GM21390 (cell line): ENCODE data around the gene OBSCN.

Source experiments
- ATAC-seq: cut with Tn5 transposase; IDR thresholded peaks from one replicate; pipeline ENCODE4 v1.9.1; 2021; ENCODE audit not compliant: unreplicated experiment

The OBSCN gene

DNA sequence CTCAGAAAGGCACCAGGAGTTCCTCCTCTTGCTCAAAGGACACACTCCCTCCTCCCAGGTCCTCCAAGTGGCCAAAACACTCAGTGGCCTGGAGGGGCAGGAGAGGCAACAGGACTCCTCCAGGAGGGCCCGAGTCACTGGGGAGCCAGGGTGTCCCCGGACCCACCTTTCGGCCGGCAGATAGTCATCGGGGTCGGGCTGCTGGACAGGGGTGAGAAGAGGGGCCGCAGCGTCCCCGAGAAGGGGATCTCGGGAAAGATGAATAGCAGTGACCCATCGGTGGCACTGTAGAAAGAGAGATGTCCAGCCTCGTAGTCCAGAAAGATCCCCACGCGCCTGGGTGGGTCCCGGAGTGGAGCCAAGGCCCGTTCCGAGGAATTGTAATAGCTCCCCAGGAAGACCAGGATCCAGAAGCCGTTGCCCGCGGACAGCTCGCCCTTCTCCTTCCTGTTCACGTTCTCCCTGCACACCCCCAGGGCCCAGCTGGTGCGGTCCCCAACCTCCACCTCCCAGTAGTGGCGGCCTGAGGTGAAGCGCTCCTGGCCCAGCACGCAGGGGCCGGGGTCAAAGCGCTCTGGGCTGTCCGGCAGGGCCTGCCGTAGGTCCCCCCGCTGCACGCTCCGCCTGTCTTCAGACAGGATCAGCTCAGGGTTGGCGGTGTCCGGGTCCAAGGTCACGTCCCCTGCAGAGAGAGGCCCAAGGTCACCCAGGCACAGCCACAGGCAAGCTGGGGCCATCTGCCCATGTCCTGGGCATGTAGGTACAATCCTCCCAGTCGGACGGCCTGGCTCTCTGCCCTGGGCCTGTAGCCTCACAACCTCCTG, 186.9 kb downstream of the OBSCN start:
- no peak for ATAC-seq

DNA sequence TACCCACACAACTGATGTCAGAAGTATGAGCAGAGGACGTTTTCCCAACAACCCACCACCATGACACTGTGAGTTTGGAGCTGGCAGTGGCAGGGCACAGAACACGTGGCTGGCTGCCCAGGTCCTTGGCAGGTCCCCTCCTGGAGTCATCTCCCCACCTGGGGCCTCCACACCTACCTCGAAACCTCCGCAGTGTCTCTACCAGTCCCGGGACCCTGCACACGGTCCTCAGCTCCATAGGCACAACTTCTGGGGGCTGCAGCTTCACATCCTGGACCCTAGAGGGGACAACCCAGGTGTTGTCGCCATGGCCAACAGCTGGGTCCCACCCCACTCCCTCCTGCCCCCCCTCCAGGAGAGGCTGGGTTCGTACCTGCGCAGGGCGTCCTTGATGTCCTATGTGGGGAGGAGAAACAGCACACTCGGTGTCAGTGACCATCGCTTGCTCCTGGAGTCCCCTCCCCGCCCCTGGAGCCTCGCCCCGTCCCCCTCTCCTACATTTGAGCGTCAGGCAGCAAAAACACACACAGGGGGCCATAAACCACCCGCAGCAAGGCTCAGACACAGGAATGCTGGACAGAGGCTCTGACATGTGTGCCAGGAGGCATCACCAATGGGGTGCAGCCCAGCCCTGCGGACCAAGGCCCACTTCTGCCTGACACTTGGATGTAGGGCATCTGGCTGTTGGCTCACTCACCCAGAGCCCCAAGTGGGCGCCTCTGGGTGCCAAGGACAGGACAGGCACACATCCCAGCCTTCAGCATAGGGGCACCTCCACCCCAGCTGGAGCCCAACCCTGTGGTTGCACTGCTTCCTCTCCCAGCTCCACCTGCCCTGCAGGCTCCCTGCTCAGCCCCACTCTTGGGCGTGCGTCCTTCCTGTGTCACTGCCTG, 189.2 kb downstream of the OBSCN start:
- no peak for ATAC-seq

DNA sequence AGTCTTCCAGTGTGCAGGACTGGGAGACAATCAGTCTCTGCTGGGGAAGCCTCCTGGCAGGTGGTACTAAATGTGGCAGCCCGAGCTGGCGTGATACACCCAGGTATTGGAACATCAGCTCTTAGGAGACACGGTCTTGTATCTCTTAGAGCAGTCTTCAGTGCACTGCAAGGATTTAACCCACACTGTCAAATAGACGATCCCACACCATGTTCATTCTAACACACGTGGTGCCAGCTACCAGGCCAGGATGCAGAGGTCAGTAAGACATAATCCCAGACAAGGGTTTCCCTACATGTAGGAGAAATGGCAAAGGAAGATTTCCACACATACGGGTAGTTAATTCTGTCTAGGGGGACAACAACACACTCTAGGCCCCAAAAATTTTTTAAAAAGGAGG, 190.1 kb downstream of the OBSCN start:
- no peak for ATAC-seq

DNA sequence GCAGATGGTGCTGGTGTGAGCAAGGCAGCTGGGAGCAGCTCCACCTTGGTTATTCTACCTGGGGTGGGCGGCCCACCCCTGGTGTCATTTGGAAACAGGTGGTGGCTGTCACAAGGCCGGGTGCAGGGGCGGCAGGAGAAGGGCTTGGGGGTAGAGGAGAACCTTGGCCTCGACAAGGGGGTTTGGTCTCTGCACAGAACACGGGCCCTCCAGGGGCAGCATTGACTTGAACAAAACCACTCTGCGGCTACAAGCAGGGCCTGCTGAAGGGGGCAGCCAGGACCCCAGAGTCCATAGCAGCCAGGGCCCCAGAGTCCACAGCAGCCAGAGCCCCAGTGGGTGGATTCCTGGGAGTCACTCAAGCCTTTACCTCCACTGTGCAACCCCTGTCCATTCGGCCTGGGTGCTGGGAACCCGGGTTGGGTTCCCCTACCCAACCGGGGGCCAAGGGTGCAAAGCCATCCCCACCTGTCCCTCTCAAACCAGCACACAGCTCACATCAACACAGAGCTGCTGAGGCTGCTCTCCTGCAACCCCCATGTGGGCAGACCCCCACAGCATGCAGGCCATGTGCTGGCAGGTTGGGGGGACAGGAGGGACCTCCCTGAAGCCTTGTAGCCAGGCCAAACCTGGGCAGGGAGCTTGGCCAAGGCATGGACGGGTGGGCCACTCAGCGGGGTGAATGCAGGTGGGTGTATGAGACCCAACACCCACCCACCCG, 191.1 kb downstream of the OBSCN start:
- no peak for ATAC-seq

DNA sequence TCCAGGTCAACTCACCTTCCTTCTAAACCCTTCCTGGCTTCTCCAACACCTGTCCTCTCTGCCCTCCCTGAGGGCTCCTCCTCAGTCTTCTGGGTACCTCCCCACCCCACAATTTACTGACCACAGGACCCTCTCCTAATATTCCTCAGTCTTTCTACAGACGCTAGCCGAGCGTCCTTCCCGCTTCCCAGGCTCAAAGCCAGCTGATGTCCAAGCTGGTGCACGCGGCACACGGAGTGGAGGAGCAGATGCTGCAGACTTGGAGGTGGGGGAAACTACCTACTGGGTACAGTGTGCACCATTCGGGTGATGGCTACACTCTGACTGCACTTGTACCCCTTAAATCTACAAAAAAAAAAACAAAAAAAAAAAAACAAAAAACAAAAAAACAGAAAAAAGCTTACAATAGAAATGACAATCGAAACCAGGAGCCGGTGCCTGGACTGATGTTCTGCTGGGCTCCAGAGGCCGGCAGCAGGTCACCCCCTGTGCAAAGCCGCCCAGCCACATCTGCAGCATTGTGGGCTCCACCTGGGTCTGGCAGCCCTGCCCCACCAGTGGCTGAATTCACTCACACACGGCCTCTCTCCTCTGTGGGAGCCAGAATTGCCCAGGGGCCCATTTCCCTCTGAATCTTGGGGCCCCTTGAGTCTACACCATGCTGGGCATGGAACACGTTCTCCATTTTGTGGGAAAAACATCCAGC, 191.8 kb downstream of the OBSCN start:
- no peak for ATAC-seq

DNA sequence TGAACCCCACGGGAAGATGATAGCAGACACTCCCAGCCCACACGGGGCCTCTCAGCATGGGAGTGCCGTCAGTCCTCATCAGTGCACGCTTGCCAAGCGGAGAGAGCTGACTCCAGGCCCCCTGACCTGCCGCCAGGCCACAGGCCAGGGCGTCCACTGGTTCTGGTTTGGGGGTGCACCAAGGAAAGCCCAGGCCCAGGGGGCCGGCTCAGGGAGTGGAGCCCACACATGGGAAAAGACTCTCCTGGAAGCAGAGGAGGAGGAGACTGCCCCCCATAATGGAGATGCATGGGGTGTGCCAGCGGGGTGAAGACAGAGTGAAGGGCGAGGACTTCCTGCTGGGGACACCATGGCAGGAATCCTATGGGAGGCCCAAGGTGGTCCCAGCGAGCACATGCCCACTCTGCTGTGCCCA, 192.4 kb downstream of the OBSCN start:
- ATAC-seq: no peak

DNA sequence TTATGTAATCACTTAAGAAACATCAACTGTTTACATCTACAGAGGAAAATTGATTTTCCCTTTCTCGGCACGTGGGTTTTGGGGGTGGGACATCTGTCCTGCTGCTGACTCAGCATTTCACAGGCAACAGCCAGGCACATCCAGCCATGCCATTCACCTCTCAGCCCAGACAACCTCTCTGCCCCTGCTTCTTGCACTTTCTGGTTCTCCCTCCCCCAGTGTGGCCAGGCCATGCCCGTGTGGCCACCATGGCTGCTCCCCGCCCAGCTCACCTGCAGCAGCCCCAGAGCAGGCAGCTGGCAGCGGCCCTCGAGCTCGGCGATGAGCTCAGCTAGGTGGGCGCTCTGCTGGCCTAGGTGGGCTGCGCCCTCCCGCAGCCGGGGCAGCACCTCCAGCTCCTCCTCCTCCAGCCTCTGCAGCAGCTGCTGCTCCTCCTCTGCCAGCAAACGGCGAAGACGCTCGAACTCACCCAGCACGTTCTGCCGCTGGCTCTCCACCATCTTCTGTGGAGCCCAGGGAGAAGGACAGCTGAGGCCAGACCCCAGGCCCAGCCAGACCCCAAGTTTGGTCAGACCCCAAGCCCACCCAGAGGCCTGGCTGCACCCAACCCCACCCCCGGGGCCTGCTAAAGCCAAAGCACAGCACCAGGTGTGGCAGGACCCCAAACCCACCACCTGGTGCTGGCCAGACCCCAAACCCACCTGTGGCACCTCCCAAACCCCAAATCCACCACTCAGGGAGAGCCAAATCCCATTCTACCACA, 193.0 kb downstream of the OBSCN start:
- no peak for ATAC-seq

DNA sequence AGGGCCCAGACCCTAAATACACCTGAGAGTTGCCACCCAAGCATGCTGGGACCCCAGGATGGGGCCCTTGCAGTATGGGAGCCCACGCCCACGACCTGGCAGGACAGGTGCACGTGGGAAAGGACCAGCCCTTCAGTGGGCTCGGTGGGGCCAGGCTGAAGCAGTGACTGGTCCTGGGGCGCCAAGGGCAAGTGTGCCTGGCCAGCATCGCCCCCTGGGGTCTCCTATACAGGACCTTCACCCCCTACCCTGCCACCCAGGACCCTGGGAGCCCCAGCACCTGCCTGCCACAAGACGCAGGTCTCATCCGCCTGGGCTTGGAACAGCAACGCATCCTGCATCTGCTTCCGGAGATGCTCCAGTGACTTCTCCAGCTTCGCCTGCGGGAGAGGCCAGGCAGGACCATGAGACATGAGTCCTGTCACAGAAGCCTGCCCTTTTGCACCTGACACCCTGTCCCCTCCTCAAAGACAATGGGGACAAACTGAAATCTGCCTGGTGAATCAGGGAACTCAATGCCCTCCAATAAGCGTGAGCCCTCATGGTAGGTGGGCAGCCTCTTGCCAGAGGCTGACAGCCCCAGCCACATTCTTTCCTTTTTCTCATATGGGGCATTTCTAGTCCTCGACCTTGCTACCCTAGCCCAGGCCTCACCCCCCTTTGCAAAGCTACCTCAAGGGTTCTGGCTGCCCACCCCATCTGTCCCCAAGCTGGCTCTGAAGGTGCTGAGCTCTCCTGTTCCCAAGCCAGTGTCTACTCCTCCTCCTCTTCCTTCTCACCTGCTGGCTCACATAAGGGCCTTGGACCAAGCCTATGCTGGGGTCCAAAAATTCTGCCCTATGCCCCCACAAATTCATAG, 194.2 kb downstream of the OBSCN start:
- ATAC-seq: no peak

DNA sequence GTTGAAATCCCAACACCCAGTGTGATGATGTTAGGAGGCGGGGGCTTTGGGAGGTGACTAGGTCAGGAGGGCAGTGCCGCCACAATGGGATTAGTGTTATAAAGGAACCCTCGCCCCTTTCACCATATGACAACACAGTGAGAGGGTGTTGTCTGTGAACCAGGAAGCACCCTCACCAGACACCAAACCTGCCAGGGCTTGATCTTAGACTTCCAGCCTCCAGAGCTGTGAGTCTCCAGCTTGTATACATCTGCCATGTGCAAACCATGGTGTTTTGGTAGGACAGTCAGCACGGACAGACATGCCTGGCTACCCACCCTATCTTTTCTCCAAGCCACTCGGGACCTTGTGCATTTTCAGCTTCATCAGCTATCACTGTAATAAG, 194.8 kb downstream of the OBSCN start:
- ATAC-seq: no peak

DNA sequence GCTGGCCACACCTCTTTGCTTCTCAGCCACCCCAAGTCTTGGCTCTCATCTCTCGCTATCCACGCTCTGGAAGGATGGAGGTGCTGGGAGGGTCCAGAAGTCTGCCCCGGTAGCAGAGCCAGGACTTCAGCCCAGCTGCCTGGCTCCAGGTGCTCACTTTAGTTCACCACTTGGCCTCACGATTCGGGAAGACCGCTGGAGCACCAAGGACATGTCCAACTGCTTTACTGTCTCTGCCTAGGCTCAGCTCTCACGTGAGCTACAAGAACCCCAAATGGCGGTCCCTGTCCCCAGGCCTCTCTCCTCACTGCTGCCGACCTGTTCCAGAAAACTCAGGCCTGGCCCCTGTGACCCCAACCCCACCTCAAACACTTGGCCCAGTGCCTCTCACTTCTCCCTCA, 195.4 kb downstream of the OBSCN start:
- ATAC-seq: no peak

DNA sequence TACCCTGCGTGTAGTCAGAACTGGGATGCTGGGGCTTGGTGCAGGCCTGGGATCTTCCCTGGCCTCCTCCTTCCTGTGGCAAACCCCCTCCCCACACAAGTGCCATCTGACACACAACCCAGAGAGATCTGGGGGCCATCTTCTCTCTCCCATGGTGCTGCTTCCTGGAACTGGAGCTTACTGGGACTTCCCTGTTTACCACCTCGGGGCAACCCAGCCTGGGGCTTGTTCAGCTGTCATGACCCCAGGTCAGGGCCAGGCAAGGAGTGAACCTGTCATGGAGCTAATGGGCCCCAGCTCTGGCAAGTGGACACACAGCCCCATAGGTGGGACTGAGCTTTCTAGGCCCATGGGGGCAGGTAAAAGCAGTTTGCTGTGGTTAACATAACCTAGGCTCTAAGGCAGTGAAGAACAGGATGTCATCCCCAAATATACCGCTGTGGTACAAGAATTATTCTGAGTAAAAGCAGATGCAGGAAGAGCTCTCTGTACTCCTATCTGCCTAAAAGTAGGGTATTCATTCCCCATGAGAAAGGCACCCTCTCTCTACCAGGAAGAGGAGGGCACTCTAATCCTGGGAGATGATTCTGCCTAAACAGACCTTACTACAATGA, 196.4 kb downstream of the OBSCN start:
- ATAC-seq: no peak

DNA sequence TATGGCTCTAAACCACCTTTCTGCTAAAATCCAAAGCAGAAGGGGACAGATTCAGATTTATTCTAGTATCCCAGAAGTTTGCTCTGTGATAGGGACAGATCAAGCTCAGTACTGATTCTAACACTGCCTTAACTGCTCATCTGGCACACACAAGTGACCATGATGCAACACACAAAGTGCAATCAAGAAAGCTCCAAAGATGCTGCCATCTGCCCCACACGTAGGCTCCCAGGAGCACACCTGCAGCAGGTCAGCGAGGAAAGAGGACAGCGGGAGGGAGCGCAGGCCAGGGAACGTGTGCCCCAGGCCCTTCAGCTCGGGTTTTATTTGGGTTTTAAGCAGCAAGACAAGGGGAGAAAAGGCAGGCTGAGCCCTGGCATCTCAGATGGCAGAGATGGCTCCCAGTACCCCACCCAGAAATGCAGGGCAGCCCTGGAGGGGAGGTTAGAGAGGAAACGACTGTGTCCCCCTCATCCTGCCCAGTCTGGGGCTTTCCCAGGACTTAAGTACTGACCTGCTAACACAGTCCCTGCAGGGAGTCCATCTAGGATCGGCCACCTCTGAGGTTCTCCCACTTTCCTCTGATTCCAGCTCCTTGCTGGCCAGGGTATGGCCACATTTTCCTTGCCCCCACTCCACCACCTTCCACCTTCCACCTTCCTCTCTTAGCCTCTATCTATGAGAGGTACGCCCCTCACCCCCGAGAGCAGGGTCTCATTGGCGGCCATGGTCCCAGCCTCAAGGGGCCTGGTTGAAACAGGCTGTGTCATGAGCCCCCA, 197.5 kb downstream of the OBSCN start:
- no peak for ATAC-seq

DNA sequence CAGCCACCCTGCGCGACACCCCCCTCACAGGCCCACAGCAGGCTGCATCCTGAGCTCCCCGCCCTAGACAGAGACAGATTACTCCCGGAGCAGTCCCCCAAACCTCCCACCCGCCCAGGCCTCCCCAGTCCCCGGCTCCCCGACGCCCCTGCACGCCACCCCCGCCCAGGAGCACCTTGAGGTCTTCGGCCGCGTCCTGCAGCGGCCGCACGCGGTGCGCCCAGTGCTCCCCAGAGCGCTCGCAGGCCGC, 198.1 kb downstream of the OBSCN start:
- ATAC-seq: no peak

DNA sequence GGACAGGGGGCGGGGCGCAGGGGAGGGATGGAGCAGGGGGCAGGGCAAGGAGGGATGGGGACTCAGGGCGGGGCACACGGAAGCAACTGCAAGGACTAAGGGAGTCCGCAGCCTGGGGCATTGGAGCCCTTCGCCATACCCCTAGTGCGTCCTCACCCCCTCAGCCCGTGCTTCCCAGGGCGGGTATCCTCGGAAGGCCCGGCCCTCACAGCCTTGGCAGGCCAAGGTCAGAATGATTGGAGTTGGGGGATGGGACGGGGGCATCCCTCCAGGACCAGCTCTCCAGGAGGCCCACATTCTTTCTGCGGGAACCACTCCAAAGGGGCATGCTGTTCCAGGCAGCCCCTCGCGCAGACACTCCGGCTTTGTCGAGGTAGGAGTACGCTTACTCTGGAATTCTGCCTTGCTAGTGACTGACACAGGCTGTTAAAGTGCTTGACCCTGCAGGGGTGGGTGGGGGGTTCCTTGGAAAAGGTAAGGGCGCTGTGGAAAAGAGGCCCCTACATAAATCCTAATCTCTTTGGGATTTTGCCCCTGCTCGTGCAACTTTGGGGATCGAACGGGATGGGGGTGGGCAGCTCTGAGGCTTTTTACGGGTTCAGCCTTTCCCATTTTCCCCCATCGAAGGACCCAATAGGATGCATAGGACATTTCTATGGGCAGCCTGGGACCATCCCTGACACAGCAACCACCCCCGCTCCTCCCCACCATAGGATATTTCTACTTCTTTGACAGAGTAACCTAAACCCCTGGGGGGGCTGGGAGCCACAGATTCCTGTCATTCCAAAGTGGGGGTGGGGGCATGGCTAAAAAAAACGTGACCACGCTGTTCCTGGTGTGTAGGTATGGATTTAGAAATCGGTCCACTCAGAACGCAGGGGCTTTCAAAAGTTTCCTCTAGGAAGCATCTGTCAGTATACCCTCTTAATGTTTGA, 199.5 kb downstream of the OBSCN start:
- ATAC-seq: no peak

DNA sequence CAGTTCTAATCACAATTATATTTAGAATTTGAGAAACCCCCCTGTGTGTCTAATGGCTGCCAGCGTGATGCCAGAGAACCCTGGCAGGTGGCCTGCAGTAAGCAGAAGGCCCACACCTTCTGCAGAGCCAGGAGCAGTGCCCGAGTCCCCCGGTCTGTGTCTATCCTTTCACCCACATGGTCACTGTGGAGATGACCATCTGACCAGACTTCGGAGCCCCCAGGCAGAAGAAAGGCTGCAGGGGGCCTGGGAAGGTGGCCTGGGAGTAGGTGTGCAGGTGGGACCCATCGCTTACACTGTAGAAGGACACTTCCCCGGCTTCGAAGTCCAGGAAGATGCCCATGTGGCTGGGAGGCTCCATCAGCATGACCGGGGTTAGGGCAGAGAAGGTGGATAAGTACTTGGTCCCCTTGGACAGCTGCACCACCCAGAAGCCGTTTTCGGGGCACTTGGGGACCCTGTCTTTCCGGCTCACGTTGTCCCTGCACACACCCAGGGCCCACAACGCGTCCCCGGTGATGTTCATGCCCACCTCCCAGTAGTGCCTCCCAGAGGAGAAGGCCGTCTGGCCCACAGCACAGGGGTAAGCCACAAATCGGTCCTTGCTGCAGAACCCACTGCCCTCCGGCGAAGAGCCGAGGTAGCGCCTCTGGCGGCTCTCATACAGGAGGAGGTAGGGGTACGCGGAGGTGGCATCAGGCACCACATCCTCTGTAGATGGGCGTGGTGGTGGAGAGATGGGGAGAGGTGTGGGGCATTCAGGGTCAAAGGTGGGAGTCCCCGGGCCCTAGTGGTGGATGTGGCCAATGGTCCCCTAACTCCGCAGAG, 200.4 kb downstream of the OBSCN start:
- no peak for ATAC-seq
